Transverse colon (tissue), 4 donors: ENCODE data around the gene FNDC7. TPM values are rescaled to one million over a fixed set of nuclear protein-coding genes. Genes with fewer than 3 reads are reported as not detected.

Experiments
- DNase-seq: peaks from one replicate; pipeline ENCODE4 v3.0.0-alpha.2; 2019
- H3K27ac ChIP-seq, 4 donors: fragments of 200-600 bp; sonication (generic); 2 replicates each; pipeline ENCODE4 v1.5.1; 2016 to 2018; ENCODE audit warnings: inconsistent platforms in 4 of 4
- H3K27me3 ChIP-seq: fragments of 200-600 bp; sonication (generic); 2 replicates; pipeline ENCODE4 v1.5.1; 2017; ENCODE audit warnings: inconsistent platforms
- H3K36me3 ChIP-seq, 4 donors: fragments of 200-600 bp; sonication (generic); 2 replicates each; pipeline ENCODE4 v1.5.1; 2017 to 2019; ENCODE audit warnings: inconsistent platforms in 4 of 4
- H3K4me1 ChIP-seq, 4 donors: fragments of 200-600 bp; sonication (generic); 2 replicates each; pipeline ENCODE4 v1.5.1; 2017 to 2020; ENCODE audit warnings: inconsistent platforms in 4 of 4
- H3K4me3 ChIP-seq, 4 donors: fragments of 200-600 bp; sonication (generic); 1 replicate in 1 of 4; 2 replicates in 3 of 4; pipeline versions ENCODE4 v1.5.1 to v1.6.1; 2017 to 2019; ENCODE audit warnings: inconsistent platforms in 4 of 4
- H3K9me3 ChIP-seq, 2 donors: fragments of 200-600 bp; sonication (generic); 2 replicates each; pipeline ENCODE4 v1.5.1; 2017 to 2019; ENCODE audit warnings: inconsistent platforms in 2 of 2
- CTCF ChIP-seq, 5 experiments: fragments of 200-600 bp in 3 of 5; fragments of 450-650 bp in 2 of 5; sonication (generic) in 3 of 5; IDR thresholded peaks; 1 replicate in 2 of 5; 2 replicates in 3 of 5; pipeline ENCODE4 v1.5.1; 2016 to 2017; ENCODE audit warnings: antibody characterized with exemption in 5 of 5, inconsistent platforms in 3 of 5, mild to moderate bottlenecking in 2 of 5, moderate library complexity in 1 of 5
- EP300 ChIP-seq: sonication (generic); formaldehyde crosslinking; IDR thresholded peaks from one replicate; pipeline ENCODE4 v1.6.1; 2017; ENCODE audit warnings: antibody characterized with exemption, low read depth
- POLR2A ChIP-seq: fragments of 450-650 bp; IDR thresholded peaks from one replicate; pipeline ENCODE4 v1.6.1; 2016; ENCODE audit warnings: antibody characterized with exemption, mild to moderate bottlenecking, moderate library complexity
- POLR2AphosphoS5 ChIP-seq, 3 donors: sonication (generic); formaldehyde crosslinking; IDR thresholded peaks; one replicate each; pipeline ENCODE4 v1.6.1; 2016; ENCODE audit warnings: antibody characterized with exemption in 3 of 3
- WGBS, 2 donors: methylation state at CpG; one replicate each; pipeline ENCODE4 v1.1.5; 2018; ENCODE audit warnings: low coverage in 1 of 2; 5-methylcytosine and 5-hydroxymethylcytosine counted together
- in situ Hi-C, 4 donors: fragments of 200-750 bp; cut with MboI; loops; one replicate each; pipeline versions ENCODE4 v1.15.0 to v1.15.1; 2017; ENCODE audit warnings: low sequenced_read_pairs in 3 of 4, low pct_ligation_motif_present in 1 of 4, low pct_unique_long_range_greater_than_20kb in 1 of 4
- intact Hi-C: fragments of 100-400 bp; cut with DNase I; formaldehyde crosslinking; loops from one replicate; pipeline ENCODE4 v1.15.1; 2023; ENCODE audit warnings: low total_unique reads
- total RNA-seq, 4 donors: library from RNA; depleted of rRNA; stranded (reverse); fragments of >200 nt; gene quantifications; one replicate each; pipeline ENCODE4 v1.1.0, GENCODE V29; 2016

FNDC7 gene
- total RNA-seq, 4 donors from 2014 or later, result not detected

GRCh38 chr1:108728327-108728923, 15.7 kb downstream of the FNDC7 start:
- TF ChIP-seq POLR2AphosphoS5 (IDR thresholded peaks at IDR 0.05), result no peak
- TF ChIP-seq CTCF (IDR thresholded peaks at IDR 0.05), result no peak
- no peak for TF ChIP-seq POLR2A
- TF ChIP-seq EP300, result no peak
- in situ Hi-C loops (no loop called here), intact Hi-C loops (no loop called here)
- no peaks in the 10 kb centered on the region for H3K9me3 ChIP-seq
- H3K4me3 ChIP-seq, result no peak overlapping the region
- 87 to 92% methylated on average over 2 to 8 of the region's 8 CpGs for WGBS, 2 donors
- H3K27me3 ChIP-seq, result no peaks in the 10 kb centered on the region
- DNase-seq, result no peak
- H3K4me1 ChIP-seq, result peaks cover 0 to 8% (median 0%) of the 10 kb centered on the region in 4 donors
- no peaks in the 10 kb centered on the region for H3K36me3 ChIP-seq
- H3K27ac ChIP-seq, result no peak overlapping the region

- no peaks in the 10 kb centered on the region for H3K36me3 ChIP-seq
- no peak overlapping the region for H3K27ac ChIP-seq
- no peak for DNase-seq
- H3K9me3 ChIP-seq, result no peaks in the 10 kb centered on the region
- intact Hi-C loops, result no loop called here
- H3K4me3 ChIP-seq, result no peak overlapping the region
- WGBS, 2 donors, result 87% methylated on average over 4 of the region's 4 CpGs
- TF ChIP-seq POLR2A (no peak), CTCF (IDR thresholded peaks at IDR 0.05) (no peak), POLR2AphosphoS5 (IDR thresholded peaks at IDR 0.05) (no peak), EP300 (no peak)
- no peaks in the 10 kb centered on the region for H3K27me3 ChIP-seq
- H3K4me1 ChIP-seq, result peaks cover 0 to 8% (median 0%) of the 10 kb centered on the region in 4 donors
- in situ Hi-C loops, result no loop called here
Observed at GRCh38 chr1:108729481-108729880, 16.8 kb downstream of the FNDC7 start.

- 71 to 97% methylated on average over 1 of the region's 1 CpG for WGBS, 2 donors
- DNase-seq, result no peak
- intact Hi-C loops, result no loop called here
- Histone ChIP-seq H3K27ac (no peak overlapping the region), H3K4me1 (no peaks in the 10 kb centered on the region), H3K36me3 (no peaks in the 10 kb centered on the region), H3K27me3 (peaks cover 6% of the 10 kb centered on the region), H3K4me3 (no peak overlapping the region), H3K9me3 (no peaks in the 10 kb centered on the region)
- in situ Hi-C loops, result no loop called here
- TF ChIP-seq POLR2AphosphoS5 (IDR thresholded peaks at IDR 0.05), result no peak
- no peak for TF ChIP-seq POLR2A
- no peak for TF ChIP-seq CTCF (IDR thresholded peaks at IDR 0.05)
- no peak for TF ChIP-seq EP300
Observed at GRCh38 chr1:108732398-108732797, 19.7 kb downstream of the FNDC7 start.

- H3K4me1 ChIP-seq, result no peaks in the 10 kb centered on the region
- in situ Hi-C loops, result no loop called here
- WGBS, 2 donors, result 100% methylated on average over 1 of the region's 1 CpG
- H3K4me3 ChIP-seq, result no peak overlapping the region
- no peak for TF ChIP-seq EP300
- TF ChIP-seq POLR2AphosphoS5 (IDR thresholded peaks at IDR 0.05), result no peak
- TF ChIP-seq POLR2A, result no peak
- no peak for TF ChIP-seq CTCF (IDR thresholded peaks at IDR 0.05)
- no peak for DNase-seq
- no peaks in the 10 kb centered on the region for H3K36me3 ChIP-seq
- intact Hi-C loops, result no loop called here
- H3K27me3 ChIP-seq, result peaks cover 6% of the 10 kb centered on the region
- no peak overlapping the region for H3K27ac ChIP-seq
- no peaks in the 10 kb centered on the region for H3K9me3 ChIP-seq
Observed at GRCh38 chr1:108734171-108734865, 21.6 kb downstream of the FNDC7 start.
